ENCODE data around the gene IGFBP7. TPM values are rescaled to one million over a fixed set of nuclear protein-coding genes. Genes with fewer than 3 reads are reported as not detected.

IGFBP7 gene
- polyA plus RNA-seq, 1 donor: 463 TPM

- DNase-seq: no peak
Observed at GRCh38 chr4:57136281-57136680, 26.1 kb upstream of the IGFBP7 start.

DNA sequence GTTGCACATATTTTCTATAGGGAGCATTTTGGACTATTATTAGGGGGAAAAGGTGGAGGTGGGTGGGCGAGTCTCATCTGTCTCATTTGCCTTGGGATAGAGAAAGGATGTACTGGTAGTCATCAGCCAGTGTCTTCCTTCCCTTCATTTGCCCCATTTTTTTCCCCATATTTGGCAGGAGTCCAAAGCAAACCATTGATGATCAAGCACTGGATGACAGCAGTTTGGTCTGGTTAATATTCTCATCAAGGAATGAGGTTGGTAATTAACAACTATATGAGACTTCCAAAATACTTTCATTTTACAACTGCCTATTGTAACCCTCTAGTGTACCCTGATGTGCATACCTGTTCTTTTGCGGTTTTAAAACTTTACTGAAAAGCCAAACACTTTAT, 22.6 kb upstream of the IGFBP7 start:
- DNase-seq: no peak

- DNase-seq: no peak
Observed at GRCh38 chr4:57131849-57132742, 21.9 kb upstream of the IGFBP7 start.

- no peak for DNase-seq
Observed at GRCh38 chr4:57129477-57129876, 19.3 kb upstream of the IGFBP7 start.

DNA sequence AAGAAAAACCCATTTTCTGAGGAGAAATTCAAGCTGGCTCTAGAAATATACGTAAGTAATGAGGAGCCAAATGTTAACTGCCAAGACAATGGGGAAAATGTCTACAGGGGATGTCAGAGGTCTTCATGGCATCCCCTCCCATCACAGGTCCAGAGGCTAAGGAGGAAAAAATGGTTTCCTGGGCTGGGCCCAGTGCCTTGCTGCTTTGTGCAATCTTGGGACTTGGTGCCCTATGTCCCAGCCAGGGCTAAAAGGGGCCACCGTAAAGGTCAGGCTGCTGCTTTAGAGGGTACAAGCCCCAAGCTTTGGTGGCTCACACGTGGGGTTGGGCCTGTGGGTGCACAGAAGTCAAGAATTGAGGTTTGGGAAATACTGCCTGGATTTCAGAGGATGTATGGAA, 17.2 kb upstream of the IGFBP7 start:
- DNase-seq: no peak

DNA sequence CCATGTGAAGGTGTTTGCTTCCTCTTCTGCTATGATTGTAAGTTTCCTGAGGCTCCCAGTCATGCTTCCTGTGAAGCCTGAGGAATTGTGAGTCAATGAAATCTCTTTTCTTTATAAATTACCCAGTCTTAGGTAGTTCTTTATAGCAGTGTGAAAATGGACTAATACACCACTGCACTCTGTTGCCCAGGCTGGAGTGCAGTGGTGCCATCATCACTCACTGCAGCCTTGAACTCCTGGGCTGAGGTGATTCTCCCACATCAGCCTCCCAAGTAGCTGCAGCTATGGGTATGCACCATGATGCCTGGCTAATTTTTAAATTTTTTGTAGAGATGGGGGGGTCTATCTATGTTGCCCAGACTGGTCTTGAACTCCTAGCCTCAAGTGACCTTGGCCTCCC, 15.8 kb upstream of the IGFBP7 start:
- DNase-seq: no peak

GRCh38 chr4:57124145-57124544, 14.0 kb upstream of the IGFBP7 start:
- DNase-seq: peak; percentile 42

DNA sequence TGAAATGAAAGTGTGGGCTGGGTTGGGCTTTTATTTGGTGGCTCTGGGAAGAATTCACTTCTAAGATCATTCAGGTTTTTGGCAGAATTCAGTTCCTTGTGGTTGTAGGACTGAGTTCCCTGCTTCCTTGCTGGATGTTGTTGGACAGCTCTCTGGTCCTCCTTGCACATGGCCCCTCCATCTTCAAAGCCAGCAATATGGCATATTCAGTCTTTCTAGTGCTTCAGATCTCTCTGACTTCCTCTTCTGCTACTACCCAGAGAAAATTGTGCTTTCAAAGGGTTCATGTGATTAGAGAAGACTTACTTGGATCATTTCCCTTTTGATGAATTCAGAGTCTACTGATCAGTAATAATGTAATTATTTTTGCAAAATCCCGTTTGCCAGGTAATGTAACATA, 12.8 kb upstream of the IGFBP7 start:
- DNase-seq: no peak

GRCh38 chr4:57119054-57119651, 9.0 kb upstream of the IGFBP7 start:
- DNase-seq: no peak

DNA sequence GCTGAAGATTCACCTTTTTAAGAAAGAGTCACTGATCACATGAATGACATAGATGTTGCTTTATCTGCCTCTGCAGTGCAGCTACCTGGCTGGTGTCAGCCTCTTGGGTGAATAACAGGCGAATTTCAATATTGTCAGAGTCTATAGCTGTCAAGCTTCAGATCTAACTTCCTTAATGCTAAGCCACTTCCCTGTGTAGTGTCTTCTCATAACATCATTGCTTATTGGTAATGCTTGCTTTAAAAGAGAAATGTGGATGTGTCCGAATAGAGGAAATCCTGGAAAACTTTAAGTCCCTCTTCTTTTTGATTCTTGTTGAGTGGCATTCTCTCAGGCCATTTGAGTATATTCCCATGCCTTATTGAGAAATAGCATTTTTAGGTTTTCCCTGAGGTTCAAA, 7.3 kb upstream of the IGFBP7 start:
- no peak for DNase-seq

GRCh38 chr4:57116245-57116644, 6.1 kb upstream of the IGFBP7 start:
- no peak for DNase-seq

GRCh38 chr4:57114973-57115372, 4.8 kb upstream of the IGFBP7 start:
- no peak for DNase-seq

DNA sequence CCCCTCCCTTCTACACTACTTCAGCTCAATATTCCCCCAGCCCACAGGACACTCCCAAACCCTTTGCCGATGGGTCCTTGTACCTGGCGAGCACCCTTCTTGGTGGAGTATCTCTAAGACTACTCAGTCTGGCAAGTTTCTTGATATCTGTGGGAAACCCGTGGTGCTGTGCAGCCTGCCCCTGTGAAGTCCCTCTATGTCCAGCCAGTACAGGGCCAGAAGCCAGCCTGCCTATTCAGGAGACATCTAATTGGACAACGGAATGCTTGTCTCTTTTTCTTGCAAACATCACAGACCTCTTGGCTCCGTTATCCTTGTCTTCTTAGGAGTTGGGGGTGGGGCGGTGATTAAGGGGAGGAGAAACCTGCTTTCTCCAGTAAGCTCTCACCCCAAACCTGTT, 3.7 kb upstream of the IGFBP7 start:
- DNase-seq: no peak

- DNase-seq: no peak
Observed at GRCh38 chr4:57110640-57111511, 691 bp upstream of the IGFBP7 start.

- no peak for DNase-seq
Observed at GRCh38 chr4:57109411-57109846, 756 bp downstream of the IGFBP7 start.

DNA sequence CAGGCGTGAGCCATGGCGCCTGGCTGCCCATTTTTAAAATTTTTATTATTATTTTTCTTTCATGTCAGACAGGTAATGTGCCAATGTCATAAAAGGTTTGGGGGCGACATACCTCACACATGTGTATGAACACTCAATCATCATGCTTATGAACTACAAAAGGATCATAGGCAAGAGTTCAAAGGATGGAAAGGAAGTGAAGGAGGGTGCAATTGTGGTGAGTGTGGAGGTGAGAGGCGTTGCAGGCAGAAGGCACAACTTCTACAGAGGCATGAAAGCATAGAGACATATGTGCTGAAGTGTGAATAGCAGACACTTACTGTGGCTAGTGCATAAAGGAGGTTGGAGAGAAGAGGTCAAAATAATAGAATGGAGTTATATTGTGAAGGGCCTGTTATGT, 4.0 kb downstream of the IGFBP7 start:
- no peak for DNase-seq

GRCh38 chr4:57104706-57105560, 5.3 kb downstream of the IGFBP7 start:
- no peak for DNase-seq

GRCh38 chr4:57103051-57103450, 7.1 kb downstream of the IGFBP7 start:
- no peak for DNase-seq

DNA sequence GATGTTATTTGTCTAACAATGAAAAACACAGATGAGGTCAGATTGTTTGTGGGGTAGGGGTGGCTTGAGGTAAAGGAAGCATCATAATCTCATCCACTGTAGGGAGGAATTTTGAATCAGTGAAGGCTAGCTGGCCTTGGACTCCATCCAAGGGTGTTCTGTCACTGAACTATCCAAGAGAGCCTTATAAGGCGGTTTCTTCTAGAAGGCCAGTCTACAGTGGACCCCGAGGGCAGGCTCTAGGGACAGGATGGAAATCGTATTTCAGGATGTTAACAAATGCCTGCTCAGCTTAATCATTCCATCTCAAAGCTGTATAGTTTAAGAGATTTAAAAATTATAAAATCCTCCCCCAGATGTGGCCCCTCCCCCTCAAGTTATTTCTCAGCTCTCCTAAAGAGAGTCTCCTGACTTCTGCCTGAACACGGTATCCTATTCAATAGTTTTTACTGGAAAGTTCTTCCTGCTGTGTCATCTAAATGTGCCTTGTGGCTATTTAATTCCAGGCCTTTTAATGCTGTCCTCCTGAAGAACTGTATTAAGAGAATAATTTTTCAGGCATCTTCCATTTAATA, 8.0 kb downstream of the IGFBP7 start:
- DNase-seq: peak; percentile 87

GRCh38 chr4:57100979-57101651, 9.1 kb downstream of the IGFBP7 start:
- no peak for DNase-seq

DNA sequence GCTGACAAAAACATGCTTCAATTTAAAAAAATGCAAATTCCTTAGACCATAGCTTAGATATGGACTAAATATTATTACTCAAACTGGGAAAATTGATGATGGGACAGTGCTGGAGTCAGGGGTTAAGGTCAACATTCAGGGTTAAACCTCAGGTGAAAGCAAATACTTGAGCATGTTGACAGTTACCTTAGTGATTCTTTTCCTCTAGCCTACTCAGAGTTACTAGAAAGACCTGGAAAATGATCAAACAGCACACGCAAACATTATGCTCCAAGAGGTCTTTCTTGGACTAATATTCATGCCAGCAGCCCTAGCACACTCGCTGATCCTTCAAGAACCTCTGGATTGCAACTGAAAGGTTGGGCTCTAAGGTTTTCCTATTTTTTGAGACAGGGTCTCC, 10.8 kb downstream of the IGFBP7 start:
- DNase-seq: no peak
